Measurements from ENCODE around the gene TRIP11. TPM values are rescaled to one million over a fixed set of nuclear protein-coding genes. Genes with fewer than 3 reads are reported as not detected.

Gene TRIP11
- total RNA-seq, 1 donor from 2014 or later: 41.2 TPM

DNA sequence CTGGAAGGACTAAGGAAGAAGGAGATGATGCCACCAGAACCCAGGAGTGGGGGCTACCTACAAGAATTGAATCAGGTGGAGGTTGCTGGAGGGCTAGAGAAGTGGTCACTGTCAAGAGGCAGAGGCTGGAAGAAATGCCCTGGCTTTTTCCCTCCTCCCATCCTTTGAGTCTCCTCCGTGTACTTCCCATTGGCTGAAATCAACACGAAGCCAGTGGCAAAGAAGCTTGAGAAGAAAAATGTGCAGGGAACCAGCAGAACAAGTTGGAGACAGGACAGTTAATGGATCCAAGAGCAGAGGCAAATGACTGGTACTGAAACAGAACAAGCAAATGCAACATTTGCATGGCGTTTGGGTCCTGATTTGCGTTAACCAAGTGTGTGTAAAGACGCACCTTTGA lies 83.2 kb downstream of the TRIP11 start:
- DNase-seq (ENCODE audit: low spot score): no peak

GRCh38 chr14:91955168-91955567 lies 84.7 kb downstream of the TRIP11 start:
- no peak for DNase-seq (ENCODE audit: low spot score)

- no peak for DNase-seq (ENCODE audit: low spot score)
Measured at GRCh38 chr14:91953170-91953985, 86.5 kb downstream of the TRIP11 start.

DNA sequence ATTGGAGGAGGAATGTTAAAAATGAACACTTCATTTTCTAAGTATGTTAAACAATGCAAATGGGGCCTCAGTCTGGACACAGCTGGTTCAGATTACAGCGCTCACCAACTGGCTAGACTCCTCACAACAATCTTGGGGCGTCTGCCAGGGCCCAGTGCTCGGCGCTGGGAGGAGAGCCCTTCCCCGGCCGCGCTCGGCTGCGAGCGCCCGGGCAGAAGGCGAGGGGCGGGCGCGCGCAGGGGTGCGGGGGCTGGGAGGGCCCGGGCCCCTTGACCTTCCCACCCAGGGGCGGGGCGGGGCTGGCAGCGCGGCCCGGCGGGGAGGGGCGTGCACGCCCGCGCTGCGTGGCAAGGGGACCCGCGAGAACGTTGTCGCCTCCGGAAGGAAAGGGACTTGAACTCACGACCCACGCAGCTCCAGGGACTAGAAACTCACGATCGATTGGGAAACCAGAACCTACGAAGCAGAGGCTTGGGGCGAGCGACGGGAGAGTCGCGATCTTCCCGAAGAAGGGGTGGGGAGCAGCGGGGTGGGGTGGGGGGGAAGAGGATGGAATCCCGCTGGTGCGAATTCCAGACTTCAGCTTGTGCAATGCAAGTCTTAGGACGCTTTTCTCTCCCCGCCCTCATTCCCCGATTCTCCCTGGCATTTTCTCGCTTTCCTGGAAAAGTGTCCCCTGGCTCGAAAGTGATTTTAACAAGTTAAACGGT lies 92.2 kb downstream of the TRIP11 start, which contains the start of gene FBLN5:
FBLN5 (minus strand) TSS at position 220 of the 710 bp plus-strand sequence. CDS start 465 bp downstream, outside the sequence.
- DNase-seq (ENCODE audit: low spot score): peak; percentile 79

- DNase-seq (ENCODE audit: low spot score): peak; percentile 58
Measured at GRCh38 chr14:91946622-91947474, 93.0 kb downstream of the TRIP11 start.

DNA sequence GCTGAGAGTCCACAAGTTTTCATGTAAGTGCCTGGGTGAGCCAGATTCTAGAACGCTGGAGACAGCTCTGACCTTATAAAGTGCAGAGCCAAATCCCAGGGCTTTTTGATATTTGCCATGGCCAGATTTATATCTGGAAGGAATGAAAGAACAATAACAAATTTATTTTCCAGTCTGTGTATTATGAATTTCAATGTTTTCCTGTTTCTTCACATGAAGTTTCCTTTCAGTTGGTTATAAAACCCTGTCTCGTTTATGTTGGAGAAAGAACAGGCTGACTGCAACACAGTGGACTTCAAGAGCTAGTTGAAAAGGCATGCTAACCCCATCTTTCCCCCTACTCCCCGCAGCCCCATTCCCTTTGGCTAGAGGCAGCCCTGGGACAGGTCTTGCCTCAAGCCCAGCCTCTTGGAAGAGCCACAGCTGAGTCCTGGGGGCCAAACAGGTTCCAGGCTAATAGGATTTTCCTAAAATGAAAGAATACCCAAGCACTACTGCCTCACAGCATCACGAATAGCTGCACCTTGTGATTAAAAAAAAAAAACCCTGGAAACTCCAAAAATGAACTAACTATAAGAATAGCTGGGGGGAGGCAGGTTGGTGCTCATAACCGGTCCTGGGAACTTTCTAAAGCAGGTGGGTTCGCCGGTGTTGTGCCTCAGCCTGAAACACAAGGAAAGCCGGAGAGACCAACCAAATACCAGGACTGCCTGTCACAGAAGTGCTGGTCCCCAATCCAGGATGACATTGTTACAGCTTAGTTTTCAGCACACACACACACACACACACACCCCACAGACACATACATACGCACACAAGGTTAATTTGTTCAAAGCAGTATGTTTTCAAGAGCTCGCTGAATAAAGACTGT lies 93.9 kb downstream of the TRIP11 start:
- DNase-seq (ENCODE audit: low spot score): peak; percentile 38

GRCh38 chr14:91942946-91943345 lies 96.9 kb downstream of the TRIP11 start:
- no peak for DNase-seq (ENCODE audit: low spot score)

DNA sequence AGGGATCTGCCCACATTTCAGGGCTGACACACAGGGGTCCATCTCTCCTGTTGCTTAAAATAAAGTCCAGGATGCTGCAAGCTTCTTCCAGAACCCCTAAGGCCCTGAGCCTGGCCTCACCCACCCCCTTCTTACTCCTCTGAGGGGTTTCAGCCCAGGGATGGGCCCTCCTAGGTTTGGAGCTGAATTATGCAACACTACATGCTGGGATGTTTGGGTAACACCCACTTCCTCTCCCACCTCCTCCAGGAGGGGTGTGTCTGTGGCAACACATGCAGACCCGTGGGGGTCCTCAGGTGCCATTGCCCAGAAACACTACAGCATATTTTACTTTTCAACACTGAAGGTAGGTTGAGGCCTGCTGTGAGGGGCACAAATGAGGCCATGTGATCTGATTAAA lies 97.7 kb downstream of the TRIP11 start:
- DNase-seq (ENCODE audit: low spot score): no peak

- no peak for DNase-seq (ENCODE audit: low spot score)
Measured at GRCh38 chr14:91940209-91940608, 99.7 kb downstream of the TRIP11 start.

GRCh38 chr14:91935586-91935985 lies 104.3 kb downstream of the TRIP11 start:
- DNase-seq (ENCODE audit: low spot score): no peak

DNA sequence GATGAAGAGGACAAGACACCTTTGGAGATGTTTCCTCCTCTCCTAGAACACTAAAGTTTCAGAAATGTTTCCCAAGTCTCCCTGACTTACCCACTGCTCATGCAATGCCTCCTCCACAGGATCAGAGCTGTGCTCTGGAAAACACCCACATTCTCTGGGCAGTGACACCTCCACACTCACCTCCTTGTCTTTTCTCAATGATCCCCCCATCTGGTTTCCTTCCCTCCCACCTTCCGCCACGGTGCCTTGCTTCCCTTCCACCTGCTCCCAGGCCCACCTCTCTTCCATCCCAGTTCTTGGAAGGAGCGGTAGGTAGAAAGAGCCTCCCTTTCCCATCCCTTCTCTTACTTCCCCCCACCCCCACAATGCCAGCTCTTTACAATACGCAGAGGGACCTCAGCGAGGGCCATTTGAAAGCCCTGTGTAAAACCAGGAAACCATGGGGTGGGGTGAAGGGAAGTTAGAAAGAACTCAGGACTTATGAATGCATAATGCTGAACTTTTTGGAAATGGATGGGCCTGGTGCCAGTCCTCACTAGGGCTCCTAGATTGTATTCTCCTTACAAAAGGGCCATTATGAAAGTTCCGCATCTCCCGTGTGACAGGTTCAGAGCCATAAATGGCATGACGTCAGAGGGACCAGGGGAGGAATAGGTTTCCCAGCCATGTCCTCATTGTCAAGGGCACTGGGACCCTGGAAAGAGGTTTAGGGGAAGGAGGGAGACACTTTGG lies 105.1 kb downstream of the TRIP11 start:
- DNase-seq (ENCODE audit: low spot score): peak; percentile 20

DNA sequence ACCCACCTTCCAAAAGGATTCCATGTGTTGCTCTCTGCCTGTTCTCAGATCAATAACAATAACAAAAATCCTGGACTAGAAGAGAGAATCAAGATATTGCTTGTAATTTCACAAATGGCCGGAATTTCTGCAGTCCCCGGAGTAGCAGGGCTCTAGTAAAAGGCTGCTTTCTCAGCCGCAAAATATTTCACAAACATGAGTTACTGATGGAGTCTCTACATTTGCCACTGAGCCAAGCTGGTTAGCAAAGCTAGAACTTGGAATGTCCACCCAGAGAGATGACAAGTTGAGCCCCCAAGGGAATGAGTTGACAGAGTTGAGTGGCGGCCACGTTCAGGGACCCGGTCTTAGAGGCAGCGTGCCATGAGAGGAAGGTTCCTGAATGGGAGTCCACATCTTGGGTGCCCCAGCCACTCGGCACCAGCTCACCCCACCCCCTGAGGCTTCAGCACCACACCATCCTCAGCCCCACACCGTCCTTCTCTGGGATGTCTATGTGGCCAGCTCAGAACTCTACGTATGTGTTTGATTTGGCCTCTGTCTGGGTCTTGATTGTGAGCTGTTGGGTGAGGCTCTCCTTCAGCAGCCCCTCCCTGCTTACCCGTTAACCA lies 108.3 kb downstream of the TRIP11 start:
- DNase-seq (ENCODE audit: low spot score): no peak

GRCh38 chr14:91929700-91930099 lies 110.2 kb downstream of the TRIP11 start:
- DNase-seq (ENCODE audit: low spot score): no peak

GRCh38 chr14:91927800-91928199 lies 112.1 kb downstream of the TRIP11 start:
- DNase-seq (ENCODE audit: low spot score): no peak

- DNase-seq (ENCODE audit: low spot score): peak; percentile 89
Measured at GRCh38 chr14:91927191-91927590, 112.7 kb downstream of the TRIP11 start.

DNA sequence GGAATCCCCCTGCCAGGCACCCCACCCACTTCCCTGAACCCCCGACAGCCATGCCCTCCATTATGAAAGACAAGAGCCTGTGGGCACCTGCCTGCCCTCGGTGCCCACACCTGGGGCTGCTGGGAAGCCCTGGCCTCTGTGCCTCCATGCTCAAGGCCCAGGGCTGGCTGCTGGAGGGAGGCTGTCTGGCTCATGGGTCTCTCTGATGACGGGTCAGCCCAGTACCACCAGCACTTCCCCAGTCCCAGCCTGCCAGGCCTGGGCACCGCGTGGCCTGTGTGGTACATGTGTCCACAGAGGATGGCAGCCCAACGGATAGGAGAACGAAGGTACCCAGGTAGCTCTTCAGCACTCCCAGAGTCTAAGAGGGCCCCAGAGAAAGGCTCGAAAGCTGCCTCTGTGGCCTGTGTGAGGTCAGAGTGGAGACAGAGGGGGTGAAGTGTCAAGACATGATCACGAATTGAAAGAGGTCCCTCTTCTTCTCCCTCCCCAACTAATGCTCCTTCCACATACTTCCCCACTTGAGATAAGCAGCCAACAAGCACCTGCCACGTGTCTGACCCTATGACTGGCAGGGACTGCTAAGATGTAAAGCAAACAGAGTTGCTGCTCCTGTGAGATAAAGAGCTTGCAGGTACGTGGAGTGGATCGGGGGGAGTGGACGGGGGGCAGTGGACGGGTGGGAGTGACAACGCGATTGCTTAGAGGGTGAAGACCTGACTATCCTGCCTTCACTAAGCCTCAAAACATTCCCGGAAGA lies 113.5 kb downstream of the TRIP11 start:
- no peak for DNase-seq (ENCODE audit: low spot score)

GRCh38 chr14:91925727-91926121 lies 114.1 kb downstream of the TRIP11 start:
- no peak for DNase-seq (ENCODE audit: low spot score)

- peak; percentile 70 for DNase-seq (ENCODE audit: low spot score)
Measured at GRCh38 chr14:91925001-91925726, 114.7 kb downstream of the TRIP11 start.

Measured in umbilical cord (tissue), 2 donors.